Upper lobe of right lung (tissue), 1 donor: Measurements from ENCODE around the gene SURF6. TPM values are rescaled to one million over a fixed set of nuclear protein-coding genes. Genes with fewer than 3 reads are reported as not detected.
A peak's percentile ranks its signal among the peaks of the same experiment; 100 is the strongest.
"Not testable (repeated sequence)": the region's sequence is repeated elsewhere in the genome, so short reads cannot be mapped to it uniquely, and the experiment has no call there.

Experiments
- ATAC-seq: fragments of 200-7000 bp; cut with Tn5 transposase; one replicate; pipeline ENCODE4 v1.9.1; 2020; ENCODE audit warnings: mild to moderate bottlenecking, moderate library complexity
- DNase-seq: peaks from one replicate; pipeline ENCODE4 v3.0.0-alpha.2; 2020
- H3K27ac ChIP-seq: fragments of 200-600 bp; one replicate; pipeline ENCODE4 v1.8.0; 2022
- H3K27me3 ChIP-seq: fragments of 200-600 bp; one replicate; pipeline ENCODE4 v1.8.0; 2022; ENCODE audit warnings: mild to moderate bottlenecking
- H3K36me3 ChIP-seq: fragments of 200-600 bp; one replicate; pipeline ENCODE4 v1.8.0; 2022
- H3K4me1 ChIP-seq: fragments of 200-600 bp; one replicate; pipeline ENCODE4 v1.8.0; 2022
- H3K4me3 ChIP-seq: fragments of 200-600 bp; one replicate; pipeline ENCODE4 v1.8.0; 2022; ENCODE audit warnings: mild to moderate bottlenecking
- H3K9me3 ChIP-seq: fragments of 200-600 bp; one replicate; pipeline ENCODE4 v1.8.0; 2022
- CTCF ChIP-seq: fragments of 200-600 bp; IDR thresholded peaks from one replicate; pipeline ENCODE4 v1.8.0; 2022; ENCODE audit warnings: antibody characterized with exemption
- intact Hi-C: fragments of 100-400 bp; cut with DNase I; formaldehyde crosslinking; loops from one replicate; pipeline ENCODE4 v1.11.0; 2022
- total RNA-seq: library from RNA; stranded (reverse); fragmentation: NEBNext Ultra II Directional; extraction: Animal tissue kit (Norgen Biotek cat#: 25700); gene quantifications from one replicate; pipeline ENCODE4 v1.2.1, GENCODE V29; 2021
- donor health status: DM: no; HTN: yes; CAD: no; lungs with severe emphysema.

Gene SURF6
- total RNA-seq, 1 donor from 2014 or later, result 15.9 TPM

- peak; percentile 61 for DNase-seq
- intact Hi-C loops, result loop anchor here (10.0 kb wide), 1 partner anchor 147 kb away; no protein-coding TSS in a partner anchor
Observed at GRCh38 chr9:133331641-133332380, 4.2 kb downstream of the SURF6 start.

GRCh38 chr9:133331221-133331620 lies 4.8 kb downstream of the SURF6 start:
- Histone ChIP-seq H3K27ac (no peak overlapping the region), H3K4me3 (no peak overlapping the region), H3K36me3 (peaks cover 47% of the 10 kb centered on the region), H3K9me3 (no peaks in the 10 kb centered on the region), H3K4me1 (peaks cover 14% of the 10 kb centered on the region), H3K27me3 (no peaks in the 10 kb centered on the region)
- intact Hi-C loops, result loop anchor here (10.0 kb wide), 1 partner anchor 146 kb away; no protein-coding TSS in a partner anchor
- TF ChIP-seq CTCF, result no peak
- ATAC-seq (no peak), DNase-seq (peak; percentile 58)

More at GRCh38 chr9:133331641-133332380, 4.2 kb downstream of the SURF6 start:
- Histone ChIP-seq H3K4me1 (peaks cover 19% of the 10 kb centered on the region), H3K9me3 (no peaks in the 10 kb centered on the region), H3K4me3 (no peak overlapping the region), H3K27ac (no peak overlapping the region), H3K27me3 (no peaks in the 10 kb centered on the region), H3K36me3 (peaks cover 47% of the 10 kb centered on the region)
- no peak for TF ChIP-seq CTCF
- ATAC-seq, result no peak

GRCh38 chr9:133329306-133330156 lies 6.5 kb downstream of the SURF6 start:
- not testable (repeated sequence) for ATAC-seq, H3K9me3 ChIP-seq, H3K4me3 ChIP-seq, H3K27ac ChIP-seq, H3K4me1 ChIP-seq, H3K27me3 ChIP-seq
- H3K36me3 ChIP-seq, result peaks cover 45% of the 10 kb centered on the region
- peak; percentile 65 for TF ChIP-seq CTCF
- intact Hi-C loops, result loop anchor here (10.0 kb wide), 1 partner anchor 145 kb away; no protein-coding TSS in a partner anchor
- DNase-seq, result peak; percentile 71

GRCh38 chr9:133327834-133328484 lies 8.0 kb downstream of the SURF6 start:
- intact Hi-C loops, result no loop called here
- H3K4me3 ChIP-seq, result no peak overlapping the region
- no peak for ATAC-seq
- H3K9me3 ChIP-seq, result no peaks in the 10 kb centered on the region
- H3K27ac ChIP-seq, result no peak overlapping the region
- H3K27me3 ChIP-seq, result no peaks in the 10 kb centered on the region
- no peak for TF ChIP-seq CTCF
- no peaks in the 10 kb centered on the region for H3K4me1 ChIP-seq
- DNase-seq, result peak; percentile 38
- H3K36me3 ChIP-seq, result peaks cover 30% of the 10 kb centered on the region

GRCh38 chr9:133327021-133327420 lies 9.0 kb downstream of the SURF6 start:
- ATAC-seq, H3K4me3 ChIP-seq, H3K9me3 ChIP-seq, H3K27me3 ChIP-seq, H3K4me1 ChIP-seq, H3K27ac ChIP-seq, DNase-seq, intact Hi-C loops: not testable (repeated sequence)
- H3K36me3 ChIP-seq, result peaks cover 20% of the 10 kb centered on the region
